ENCODE results near the gene CLIC3.

The CLIC3 gene

DNA sequence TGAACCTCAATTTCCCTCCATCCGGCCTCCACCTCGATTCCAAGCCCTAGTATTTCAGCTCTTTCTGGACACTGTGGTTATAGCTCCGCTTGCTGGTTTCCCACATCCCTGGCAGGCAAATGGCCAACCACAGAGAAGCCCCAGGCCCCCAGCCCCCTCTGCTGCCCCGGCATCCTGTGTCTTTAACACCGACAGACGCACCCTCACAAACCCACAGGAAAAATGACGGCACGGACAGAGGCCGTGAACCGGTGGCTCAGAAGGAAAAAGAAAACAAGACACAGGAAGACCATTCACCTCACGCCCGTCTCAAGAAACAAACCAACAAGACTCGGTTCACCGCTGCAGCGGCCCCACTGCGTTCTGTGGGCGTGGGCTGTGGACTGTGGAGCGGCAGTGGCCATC is 1.5 kb upstream of the CLIC3 start:
- peak; percentile 42 for DNase-seq

DNA sequence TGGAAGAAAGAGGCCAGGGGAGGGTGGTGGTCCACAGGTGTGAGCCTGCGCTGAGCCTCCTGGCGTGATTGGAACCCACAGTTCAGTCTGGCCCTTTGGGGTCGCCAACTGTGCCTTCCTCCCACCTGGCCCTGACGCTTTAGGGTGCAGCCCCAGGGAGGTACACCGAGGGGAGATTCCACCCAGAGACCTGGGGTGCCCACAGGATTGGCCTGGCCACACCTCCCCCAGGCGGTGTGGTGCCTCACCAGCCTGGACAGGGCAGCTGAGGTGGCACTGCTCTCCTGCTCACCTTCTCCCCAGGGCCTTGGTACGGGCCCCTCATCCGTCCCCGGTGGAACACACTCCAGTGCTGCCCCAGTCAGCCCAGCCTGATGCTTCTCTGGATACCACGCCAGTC is 1.0 kb upstream of the CLIC3 start:
- DNase-seq = no peak

DNA sequence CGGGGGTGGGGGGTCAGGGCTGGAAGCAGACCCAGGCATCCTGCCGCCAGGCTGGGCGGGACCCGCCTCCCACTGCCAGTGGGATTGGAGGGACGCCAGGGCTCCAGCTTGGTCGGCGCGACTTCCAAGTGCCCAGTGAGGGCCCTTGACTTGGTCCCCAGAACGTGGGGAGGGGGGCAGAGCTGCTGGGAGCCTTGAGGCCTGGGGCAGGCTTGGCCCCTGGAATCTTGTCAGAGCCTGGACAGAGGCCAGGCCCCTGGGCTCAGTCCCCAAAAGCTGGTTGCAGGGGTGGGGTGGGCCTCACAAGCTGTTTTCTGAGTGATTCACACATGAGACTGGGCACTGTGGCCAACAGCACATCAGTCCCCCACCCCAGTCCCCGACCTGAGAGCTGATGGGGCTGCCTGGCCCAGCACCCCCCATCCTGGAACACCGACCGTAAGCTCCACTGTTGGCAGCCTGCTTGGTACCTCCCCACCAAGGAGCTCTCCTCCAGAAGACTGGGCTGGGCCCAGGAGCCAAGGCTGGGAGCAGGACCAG is 526 bp downstream of the CLIC3 start:
- DNase-seq = no peak

DNA sequence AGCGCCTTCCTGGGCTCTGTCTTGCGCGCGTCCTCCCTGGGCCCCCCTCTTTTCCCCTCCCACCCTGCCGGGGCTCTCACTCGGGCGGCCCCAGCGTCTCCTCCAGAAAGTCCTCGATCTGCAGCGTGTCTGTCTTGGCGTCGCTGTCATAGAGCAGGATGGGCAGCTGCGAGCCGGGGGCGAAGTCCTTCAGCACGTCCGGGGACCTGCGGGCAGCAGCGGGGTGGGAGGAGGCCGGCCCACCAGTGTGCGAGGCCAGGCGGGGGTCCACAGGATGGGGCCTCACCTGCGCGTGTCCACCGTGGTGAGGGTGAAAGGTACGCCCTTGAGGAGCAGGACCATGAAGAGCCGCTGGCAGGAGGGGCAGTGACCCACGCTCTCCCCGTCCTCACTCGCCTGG is 1.0 kb downstream of the CLIC3 start:
- DNase-seq = no peak

DNA sequence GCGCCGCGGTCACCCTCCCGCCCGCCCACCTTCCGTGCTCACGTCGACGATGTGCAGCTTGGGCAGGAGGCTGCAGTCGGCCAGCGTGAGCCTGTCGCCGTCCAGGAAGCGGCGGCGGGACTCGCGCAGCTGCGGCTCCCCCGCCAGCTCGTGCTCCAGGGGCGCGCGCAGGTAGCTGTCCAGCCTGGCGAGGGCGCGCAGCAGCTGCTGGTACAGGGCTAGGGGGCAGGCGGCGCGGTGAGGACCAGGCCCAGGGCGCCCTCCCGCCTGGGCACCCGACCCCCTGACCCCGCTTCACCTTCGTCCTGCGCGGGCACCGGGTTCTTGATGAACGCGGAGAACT is 1.5 kb downstream of the CLIC3 start:
- no peak for DNase-seq

DNA sequence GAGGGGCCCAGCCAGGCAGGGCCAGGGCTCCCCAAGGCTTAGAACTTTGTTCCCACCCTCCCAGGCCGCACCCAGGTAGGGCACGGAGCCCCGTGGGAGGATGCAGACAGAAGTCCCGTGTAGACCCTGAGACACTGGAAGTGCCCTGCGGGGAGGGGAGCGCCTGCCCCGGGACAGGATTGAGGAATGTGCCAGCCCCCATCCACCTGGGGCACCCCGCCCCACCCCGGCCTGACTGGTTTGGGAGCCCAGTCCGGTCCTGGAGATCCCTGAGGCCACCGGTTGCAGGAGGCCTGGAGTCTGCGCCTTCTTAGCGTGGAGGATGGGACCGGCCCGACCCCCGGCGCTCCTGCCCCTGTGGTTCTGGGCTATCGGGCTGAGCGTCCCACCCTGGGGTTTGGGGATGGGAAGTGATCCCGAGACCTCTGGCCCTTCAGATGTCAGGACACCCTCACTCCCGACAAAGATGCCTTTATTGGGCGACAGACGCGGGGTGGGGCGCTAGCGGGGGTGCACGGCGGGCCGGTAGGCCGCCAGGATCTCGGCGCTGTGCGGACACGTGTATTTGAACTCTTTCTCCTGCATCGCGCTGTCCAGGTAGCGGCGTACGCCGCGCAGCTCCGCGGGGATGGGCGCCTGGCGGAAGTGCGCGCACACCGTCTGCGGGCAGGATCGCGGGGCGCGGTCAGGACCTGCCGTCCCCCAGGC is 2.0 kb downstream of the CLIC3 start:
- no peak for DNase-seq

DNA sequence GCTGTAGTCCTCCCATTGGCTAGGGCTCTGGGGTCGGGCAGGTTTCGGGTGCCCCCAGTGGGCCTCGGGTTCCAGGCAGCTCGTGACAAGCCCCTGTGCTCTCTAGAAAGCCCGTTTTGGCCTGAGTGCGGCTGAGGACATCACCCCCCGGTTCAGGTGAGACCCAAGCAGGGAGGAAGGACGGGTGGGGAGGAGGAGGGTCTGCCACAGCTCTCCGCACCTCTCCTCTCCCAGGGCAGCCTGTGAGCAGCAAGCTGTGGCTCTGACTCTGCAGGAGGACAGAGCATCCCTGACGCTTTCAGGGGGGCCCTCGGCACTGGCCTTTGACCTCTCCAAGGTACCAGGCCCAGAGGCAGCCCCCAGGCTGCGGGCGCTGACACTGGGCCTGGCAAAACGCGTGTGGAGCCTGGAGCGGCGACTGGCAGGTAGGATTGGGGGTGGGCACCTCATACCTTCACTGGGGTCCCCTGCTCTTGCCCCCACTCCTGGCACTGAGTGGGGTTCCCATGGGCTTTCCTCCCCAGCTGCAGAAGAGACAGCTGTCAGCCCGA is 3.5 kb downstream of the CLIC3 start:
- no peak for DNase-seq

DNA sequence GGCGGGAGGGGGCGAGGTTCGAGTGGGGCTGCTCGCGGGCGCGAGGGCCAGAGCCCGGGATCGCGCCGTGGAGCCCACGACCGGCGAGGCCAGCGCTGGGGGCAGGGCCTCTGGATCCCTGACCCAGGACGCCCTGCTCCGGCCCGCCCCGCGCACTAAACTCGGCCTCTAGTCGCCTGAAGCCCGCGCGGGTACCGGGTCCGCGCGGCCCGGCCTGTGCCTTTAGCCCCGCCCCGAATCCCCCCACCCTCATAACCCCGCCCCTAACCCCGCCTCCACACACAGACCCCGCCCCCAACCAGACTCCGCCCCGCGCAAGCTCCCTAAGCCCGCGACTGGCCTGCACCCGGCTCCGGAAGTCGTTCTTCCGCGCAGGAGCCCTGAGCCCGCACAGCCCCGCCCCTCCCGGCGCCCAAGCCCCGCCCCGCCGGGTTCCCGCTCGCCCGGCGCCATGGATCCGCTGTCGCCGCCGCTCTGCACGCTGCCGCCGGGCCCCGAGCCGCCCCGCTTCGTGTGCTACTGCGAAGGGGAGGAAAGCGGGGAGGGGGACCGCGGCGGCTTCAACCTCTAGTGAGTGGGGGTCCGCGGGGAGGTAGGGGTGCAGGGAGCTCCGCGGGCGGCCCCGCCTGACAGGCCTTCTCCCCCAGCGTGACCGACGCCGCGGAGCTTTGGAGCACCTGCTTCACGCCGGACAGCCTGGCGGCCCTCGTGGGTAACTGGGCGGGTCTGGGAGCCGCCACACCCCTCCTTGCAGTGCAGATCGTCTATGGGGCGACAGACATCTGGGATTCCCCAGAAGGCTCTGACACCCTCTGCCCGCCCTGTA is 4.2 kb downstream of the CLIC3 start, which contains the start of gene PAXX:
PAXX (plus strand) TSS at position 430 of the 826 bp plus-strand sequence; CDS start at position 452, 22 bp downstream.
- peak; percentile 89 for DNase-seq

DNA sequence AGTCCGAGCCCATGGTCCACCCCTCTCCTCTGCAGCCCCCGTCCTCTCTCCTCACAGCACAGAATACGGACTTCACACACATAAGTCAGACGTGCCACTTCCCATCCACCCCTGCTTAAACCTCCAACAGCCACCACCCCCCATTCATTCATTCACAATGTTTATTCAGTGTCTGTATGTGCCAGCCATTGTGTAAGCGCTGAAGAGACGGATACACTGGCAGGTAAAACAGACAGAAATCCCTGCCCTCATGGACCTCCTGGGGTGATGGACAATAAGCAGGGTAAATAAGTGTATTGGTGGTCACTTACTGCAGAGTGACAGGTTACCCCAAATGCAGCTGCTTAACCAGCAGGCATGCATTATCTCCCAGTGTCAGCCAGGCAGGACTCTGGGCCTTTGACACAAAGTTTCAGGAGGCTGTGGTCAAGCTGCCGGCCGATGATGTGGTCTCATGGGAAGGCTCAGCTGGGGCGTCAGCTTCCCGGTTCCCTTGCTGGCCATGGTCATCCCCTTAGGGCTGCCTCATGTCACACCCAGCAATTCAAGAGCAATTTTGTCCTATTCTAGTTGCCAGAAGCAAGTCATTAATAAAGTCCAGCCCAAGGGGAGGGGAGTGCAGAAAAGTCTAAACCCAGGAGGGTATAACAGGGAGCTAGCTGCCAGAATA is 6.0 kb downstream of the CLIC3 start:
- DNase-seq = no peak

DNA sequence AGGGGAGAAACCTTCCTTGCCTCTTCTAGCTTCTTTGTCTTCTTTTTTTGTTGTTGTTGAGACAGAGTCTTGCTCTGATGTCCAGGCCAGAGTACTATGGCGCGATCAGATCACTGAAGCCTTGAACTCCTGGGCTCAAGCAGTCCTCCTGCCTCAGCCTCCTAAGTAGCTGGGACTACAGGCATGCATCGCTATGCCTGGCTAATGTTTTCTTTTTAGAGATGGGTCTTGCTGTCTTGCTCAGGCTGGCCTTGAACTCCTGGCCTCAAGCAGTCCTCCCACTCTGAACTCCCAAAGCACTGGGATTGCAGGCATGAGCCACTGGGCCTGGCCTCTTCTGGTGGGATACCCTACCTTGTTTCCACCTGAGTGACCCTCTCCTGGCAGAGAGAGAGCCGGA is 7.5 kb downstream of the CLIC3 start:
- DNase-seq = no peak

DNA sequence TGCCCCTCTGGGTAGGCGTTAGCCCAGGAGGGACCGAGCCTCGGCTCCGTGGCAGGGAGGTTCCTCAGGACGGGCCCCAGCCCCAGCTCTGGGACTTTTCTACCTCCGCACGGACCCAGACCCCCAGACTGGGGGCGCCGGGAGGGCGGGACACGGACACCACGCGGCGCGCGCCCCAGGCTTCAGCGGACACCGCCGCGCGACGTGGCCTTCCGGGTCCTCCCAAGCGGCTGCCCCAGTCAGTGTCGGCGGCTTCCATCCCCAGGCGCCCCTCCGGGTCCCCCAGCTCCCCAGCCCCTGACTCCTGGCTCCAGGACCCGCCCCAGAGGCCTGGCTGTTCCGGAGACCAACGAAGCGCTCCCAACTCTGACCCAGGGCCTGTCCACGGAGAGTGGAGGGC is 10.5 kb downstream of the CLIC3 start:
- no peak for DNase-seq

DNA sequence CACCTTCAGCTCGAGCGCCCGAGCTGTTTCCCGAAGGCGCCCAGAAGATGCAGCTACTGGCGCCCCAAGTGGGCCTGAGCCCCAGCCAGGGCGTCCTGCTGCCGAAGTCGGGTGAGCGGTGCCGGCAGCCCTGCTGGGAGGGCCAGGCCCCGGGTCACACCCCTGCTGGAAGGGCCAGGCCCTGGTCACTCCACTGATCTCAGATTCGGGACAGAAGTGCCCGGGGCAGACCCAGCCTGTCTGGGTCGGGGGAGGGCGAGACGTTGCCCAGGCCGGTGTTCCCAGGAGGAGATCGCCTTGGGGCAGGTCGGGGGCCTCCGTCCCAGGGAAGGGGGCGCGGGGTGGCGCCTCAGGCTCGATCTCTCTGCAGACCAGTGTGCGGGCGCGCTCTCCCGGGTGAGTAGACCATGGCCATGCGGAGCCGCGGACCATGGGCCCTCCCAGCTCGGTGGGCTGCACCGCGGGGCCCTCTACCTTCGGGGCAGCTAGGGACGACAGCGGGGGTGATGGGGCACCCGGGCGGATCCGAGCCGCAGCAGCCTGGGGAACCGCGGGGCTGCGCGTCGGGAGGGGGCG is 11.3 kb downstream of the CLIC3 start:
- no peak for DNase-seq

DNA sequence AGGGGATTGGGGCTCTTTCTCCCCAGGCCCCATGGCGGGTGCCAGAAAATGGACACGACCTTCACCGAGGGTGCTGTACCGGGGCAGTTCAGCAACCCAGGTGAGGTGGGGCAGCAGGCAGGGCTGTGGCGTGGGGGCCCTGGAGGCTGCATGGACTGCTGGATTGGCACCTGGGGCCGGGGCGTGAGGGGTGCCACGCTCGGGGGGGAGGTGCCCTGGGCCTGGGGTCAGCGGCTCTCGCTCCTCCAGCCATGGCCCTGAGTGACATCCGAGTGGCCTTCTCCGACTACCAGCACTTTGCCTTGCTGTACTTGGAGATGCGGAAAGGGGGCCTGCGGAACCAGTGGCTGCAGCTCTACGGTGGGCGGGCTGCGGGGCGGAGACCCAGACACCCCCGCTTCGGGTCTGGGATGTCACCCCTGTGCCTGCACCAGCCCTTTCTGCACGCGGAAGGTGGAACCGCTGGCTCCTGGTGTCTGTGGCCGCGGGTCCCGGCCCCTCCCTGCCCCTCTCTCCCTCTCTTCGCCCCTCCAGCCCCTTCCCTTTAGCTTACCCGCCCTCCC is 11.8 kb downstream of the CLIC3 start:
- no peak for DNase-seq

DNA sequence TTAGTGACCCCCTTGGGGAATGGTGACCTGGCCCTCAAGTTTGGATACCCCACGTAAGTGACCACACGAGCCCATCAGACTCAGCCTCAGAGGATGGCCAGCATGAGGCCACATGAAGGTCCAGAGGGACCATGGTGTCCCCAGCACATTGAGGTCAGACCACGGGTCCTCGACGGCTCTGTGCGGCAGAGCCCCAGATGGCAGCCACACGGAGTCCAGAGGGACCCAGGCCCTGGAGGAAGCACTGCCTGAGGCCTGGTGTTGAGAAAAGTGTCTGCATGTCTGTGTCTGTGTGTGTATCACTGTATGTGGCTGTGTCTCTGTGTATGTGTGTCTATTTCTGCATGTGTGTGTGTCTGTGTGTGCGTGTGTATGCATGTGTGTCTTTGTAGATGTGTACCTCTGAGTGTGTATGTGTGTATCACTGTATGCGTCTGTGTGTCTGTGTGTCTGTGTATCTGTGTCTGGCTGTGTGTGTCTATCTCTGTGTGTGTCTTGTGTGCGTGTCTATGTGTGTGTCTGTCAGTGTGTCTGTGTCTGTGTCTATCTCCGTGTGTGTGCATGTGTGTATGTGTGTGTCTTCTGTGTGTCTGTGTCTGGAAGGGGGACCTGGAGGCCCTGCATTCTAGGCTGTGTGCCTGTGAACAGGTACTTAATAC is 12.6 kb downstream of the CLIC3 start:
- DNase-seq = no peak

DNA sequence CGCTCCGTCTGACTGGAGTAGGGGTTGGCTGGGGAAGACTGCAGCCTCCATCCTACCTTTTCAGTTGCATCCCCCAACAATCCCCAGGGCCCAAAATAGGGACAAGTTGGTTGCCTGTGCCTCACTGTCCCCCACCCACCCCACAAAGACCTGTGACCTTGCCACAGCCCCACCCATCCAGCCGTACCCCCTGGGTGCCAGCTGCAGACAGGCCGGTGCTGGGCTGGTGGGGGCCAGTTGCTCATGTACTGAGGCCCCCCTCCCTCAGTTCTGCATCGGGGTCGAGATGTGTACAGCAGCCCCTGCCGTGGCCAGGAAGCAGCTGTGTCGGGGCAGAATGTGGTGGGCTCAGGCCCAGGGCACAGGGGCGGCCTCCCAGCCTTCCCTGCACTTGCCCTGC is 13.2 kb downstream of the CLIC3 start:
- DNase-seq = no peak

DNA sequence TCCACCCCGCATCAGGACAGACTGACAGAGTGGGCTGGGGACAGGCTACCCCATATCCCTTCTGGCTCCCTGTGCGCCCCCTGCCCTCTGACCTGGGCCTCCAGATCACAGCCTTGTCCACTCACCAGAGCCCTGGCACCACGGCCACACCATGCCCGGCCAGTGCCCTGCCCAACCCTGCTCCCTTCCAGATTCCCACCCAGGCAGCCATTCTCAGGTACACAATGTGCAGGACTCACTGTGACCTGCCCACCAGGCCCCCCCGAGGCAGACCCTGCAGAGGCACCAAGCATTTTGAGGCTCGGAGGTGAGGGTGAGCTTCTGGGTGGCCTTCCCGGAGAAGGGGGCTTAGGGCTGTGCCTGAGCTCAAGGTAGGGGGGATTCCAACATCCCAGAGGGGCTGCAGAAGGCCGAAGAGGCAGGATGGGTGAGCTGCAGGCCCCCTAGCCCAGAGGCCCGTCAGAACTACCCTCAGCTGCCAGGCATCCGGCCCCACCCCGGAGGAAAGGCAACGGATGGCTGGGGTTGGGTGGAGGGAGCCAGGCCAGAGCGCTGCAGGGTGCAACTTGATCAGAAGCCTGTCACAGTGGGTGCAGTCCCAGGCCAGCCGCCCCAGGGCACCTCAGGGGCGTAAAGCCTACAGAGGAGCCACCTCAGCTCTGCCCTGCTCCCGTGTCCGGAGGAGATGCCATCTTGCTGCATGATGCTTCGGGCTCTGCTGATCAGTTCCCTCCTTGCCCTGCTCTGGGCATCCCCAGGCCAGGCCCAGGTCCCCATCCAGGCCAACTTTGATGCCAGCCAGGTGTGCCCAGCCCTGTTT is 13.9 kb downstream of the CLIC3 start, which contains the start of gene LCNL1:
LCNL1 (plus strand) TSS at position 762 of the 820 bp plus-strand sequence. CDS start 594 bp downstream, outside the sequence.
- no peak for DNase-seq

DNA sequence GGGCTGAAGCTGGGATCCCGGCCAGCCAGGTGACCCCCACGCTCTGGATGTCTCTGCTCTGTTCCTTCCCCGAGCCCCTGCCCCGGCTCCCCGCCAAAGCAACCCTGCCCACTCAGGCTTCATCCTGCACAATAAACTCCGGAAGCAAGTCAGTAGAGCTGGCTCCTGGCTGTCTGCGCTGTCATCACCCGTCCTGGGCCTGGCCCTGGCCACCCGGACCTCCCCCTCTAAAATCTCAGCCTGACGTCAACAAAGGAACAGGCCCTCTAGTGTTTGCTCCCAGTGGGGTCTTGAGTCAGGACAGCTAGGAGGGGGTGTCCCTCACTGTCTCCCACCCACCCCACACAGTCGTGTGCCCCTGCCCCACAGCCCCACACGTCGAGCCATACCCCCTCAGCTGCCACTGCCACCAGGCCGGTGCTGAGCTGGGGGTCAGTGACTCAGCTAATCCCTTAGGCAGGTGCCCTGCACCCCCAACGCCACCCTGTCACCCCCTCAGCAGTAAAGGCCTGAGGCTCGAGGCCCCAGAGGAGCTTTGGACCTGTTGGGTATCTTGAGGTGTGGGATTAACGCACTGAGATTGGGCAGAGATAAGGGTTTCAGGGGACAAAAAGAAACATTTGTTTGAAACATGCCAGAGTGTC is 14.7 kb downstream of the CLIC3 start:
- DNase-seq = no peak

DNA sequence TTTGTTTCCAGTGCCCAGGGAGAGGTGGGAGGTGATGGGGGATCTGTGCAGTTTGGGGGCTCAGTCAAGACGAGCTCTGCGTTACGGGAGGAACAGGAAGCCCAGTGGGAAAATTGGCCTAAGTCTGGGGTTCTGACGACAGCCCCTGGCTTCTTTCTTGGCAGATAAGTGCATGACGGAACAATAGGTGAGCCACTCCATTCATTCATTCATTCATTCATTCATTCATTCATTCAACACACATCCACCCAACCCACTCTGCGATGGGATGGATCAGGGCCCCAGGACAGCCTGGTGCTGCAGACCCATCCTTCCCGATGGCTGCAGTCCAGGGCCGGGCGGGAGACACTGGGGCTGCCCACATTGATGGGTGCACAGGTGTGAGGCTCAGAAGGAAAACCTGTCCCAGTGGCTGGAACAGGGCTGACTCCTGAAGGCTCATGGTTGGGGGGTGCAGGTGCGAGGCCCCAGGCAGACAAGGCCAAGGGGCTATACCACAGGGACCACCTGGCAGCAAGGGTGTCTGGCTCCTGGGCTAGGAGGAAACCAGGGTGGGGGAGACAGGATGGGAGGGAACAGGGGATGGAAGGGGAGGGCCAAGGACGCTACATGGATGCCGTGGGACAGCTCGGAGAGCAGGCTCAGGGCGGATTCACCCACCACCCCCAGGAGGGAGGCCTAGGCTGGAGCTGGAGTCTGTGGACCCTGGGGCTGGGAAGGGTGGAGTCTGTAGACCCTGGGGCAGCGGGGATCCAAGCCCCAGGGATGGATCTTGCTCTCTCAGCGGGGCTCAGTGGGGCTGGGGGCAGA is 15.5 kb downstream of the CLIC3 start:
- no peak for DNase-seq

DNA sequence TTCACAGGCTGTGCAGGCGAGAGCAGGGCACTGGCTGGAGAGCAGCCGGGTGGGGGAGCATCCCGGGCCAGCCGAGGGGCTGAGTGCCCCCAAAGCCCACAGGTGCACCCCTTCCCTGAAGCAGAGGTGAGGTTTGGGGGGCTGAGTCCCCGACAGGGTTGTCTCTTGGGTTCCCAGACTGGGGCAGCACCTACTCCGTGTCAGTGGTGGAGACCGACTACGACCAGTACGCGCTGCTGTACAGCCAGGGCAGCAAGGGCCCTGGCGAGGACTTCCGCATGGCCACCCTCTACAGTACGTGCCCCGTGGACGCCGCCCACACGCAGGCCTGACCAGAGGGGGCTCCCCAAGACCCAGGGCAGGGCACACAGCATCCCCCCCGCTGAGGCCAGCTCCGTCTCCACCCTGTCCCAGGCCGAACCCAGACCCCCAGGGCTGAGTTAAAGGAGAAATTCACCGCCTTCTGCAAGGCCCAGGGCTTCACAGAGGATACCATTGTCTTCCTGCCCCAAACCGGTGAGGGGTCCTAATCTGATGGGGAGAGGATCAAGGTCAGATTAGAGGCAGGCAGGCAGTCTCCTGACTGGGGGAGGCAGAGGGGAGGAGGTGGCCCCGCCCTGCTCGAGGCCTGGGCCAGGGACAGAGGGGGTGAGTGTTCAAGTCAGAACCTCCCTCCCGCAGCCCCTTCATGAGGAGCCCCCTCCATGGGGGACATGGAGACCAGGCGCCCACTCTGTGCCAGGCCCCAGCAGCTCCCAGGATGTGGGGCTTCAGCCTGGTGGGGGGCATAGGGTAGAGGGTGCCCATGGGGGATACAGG is 16.4 kb downstream of the CLIC3 start:
- no peak for DNase-seq
